H1 (cell line): ENCODE results near the gene GPR18. TPM values are rescaled to one million over a fixed set of nuclear protein-coding genes. Genes with fewer than 3 reads are reported as not detected.

Experiments used
- CTCF ChIA-PET: fragments of 300-600 bp; sonication (Branson Sonifier 250); formaldehyde crosslinking; loops from one replicate; lab custom pipeline; 2021; ENCODE audit not compliant: partially characterized antibody; lab: Charles Lee
- POLR2A ChIA-PET: fragments of 300-600 bp; sonication (Branson Sonifier 250); formaldehyde crosslinking; loops from one replicate; lab custom pipeline; 2021; ENCODE audit warnings: inconsistent platforms; ENCODE audit not compliant: partially characterized antibody; lab: Charles Lee
- DNase-seq, 2 experiments: peaks; one replicate each; pipeline versions ENCODE4 v3.0.0 to v3.0.0-alpha.2; 2010 to 2022; ENCODE audit warnings: low spot score in 2 of 2, low read depth in 1 of 2, mixed read lengths in 1 of 2
- FAIRE-seq: peaks from 2 replicates; lab custom pipeline; 2011; peaks lifted over from hg19 to GRCh38; lab: Jason Lieb, UNC
- H2AFZ ChIP-seq: 2 replicates; pipeline ENCODE4 v1.8.1; 2012; ENCODE audit warnings: low read length, inconsistent platforms
- H2AK5ac ChIP-seq: 2 replicates; pipeline ENCODE4 v1.6.1; 2013; ENCODE audit warnings: low read depth, low read length
- H2BK120ac ChIP-seq: replicated peaks from 2 replicates; pipeline ENCODE3; 2013; ENCODE audit warnings: low read depth, low read length, inconsistent platforms
- H2BK12ac ChIP-seq: 2 replicates; pipeline ENCODE4 v1.6.1; 2013; ENCODE audit warnings: low read depth, low read length
- H2BK15ac ChIP-seq: 2 replicates; pipeline ENCODE4 v1.6.1; 2013; ENCODE audit warnings: low read length
- H2BK20ac ChIP-seq: 2 replicates; pipeline ENCODE4 v1.6.1; 2013; ENCODE audit warnings: low read length
- H2BK5ac ChIP-seq: 2 replicates; pipeline ENCODE4 v1.6.1; 2013; ENCODE audit warnings: low read depth, low read length
- H3K14ac ChIP-seq: 2 replicates; pipeline ENCODE4 v1.6.1; 2013; ENCODE audit warnings: inconsistent platforms; ENCODE audit not compliant: insufficient read length
- H3K18ac ChIP-seq: 2 replicates; pipeline ENCODE4 v1.6.1; 2013; ENCODE audit warnings: low read length; ENCODE audit errors: extremely low read depth
- H3K23ac ChIP-seq: 2 replicates; pipeline ENCODE4 v1.6.1; 2013; ENCODE audit warnings: inconsistent platforms; ENCODE audit not compliant: insufficient read length
- H3K23me2 ChIP-seq: 2 replicates; pipeline ENCODE4 v1.6.1; 2013; ENCODE audit warnings: low read depth, low read length
- H3K27ac ChIP-seq: 2 replicates; pipeline ENCODE4 v1.6.1; 2011; ENCODE audit warnings: low read depth, low read length, inconsistent platforms
- H3K27me3 ChIP-seq, 4 experiments: replicated peaks in 1 of 4; 1 replicate in 1 of 4; 2 replicates in 3 of 4; pipeline versions ENCODE4 v1.6.1 to v1.8.1; 2011 to 2013; ENCODE audit warnings: low read length in 3 of 4, mild to moderate bottlenecking in 3 of 4, inconsistent platforms in 2 of 4, mixed read lengths in 2 of 4, moderate library complexity in 1 of 4; ENCODE audit not compliant: control insufficient read depth in 3 of 4, insufficient read depth in 3 of 4; ENCODE audit errors: extremely low read depth in 1 of 4
- H3K36me3 ChIP-seq, 4 experiments: 2 replicates each; pipeline versions ENCODE4 v1.6.1 to v1.8.1; 2011 to 2013; ENCODE audit warnings: mild to moderate bottlenecking in 4 of 4, low read length in 3 of 4, moderate library complexity in 2 of 4, control low read depth in 1 of 4, inconsistent platforms in 1 of 4; ENCODE audit not compliant: insufficient read depth in 4 of 4, control insufficient read depth in 2 of 4
- H3K4ac ChIP-seq: replicated peaks from 2 replicates; pipeline ENCODE3; 2013; ENCODE audit warnings: low read length, low read depth, mixed read lengths, inconsistent platforms; ENCODE audit not compliant: insufficient read length
- H3K4me1 ChIP-seq, 4 experiments: replicated peaks in 1 of 4; 1 replicate in 1 of 4; 2 replicates in 3 of 4; pipeline versions ENCODE4 v1.6.1 to v1.8.1; 2011 to 2013; ENCODE audit warnings: low read length in 3 of 4, inconsistent platforms in 2 of 4, mixed read lengths in 1 of 4; ENCODE audit not compliant: insufficient read depth in 4 of 4, control insufficient read depth in 3 of 4
- H3K4me2 ChIP-seq, 2 experiments: 2 replicates each; pipeline versions ENCODE4 v1.6.1 to v1.8.1; 2011 to 2013; ENCODE audit warnings: low read depth in 2 of 2, low read length in 2 of 2, control low read depth in 1 of 2, inconsistent platforms in 1 of 2, mild to moderate bottlenecking in 1 of 2; ENCODE audit not compliant: insufficient read depth in 1 of 2
- H3K4me3 ChIP-seq, 4 experiments: fragments of 200-600, 300-600 bp in 1 of 4; sonication (generic), shearing (Covaris generic), sonication (Bioruptor Twin) in 1 of 4; 2 replicates each; pipeline versions ENCODE4 v1.5.1 to v1.8.1; 2011 to 2016; ENCODE audit warnings: low read length in 4 of 4, low read depth in 3 of 4, control low read depth in 2 of 4, inconsistent platforms in 2 of 4, mild to moderate bottlenecking in 2 of 4, mixed read lengths in 1 of 4, moderate library complexity in 1 of 4; ENCODE audit not compliant: insufficient read depth in 2 of 4; ENCODE audit errors: extremely low read depth in 1 of 4
- H3K56ac ChIP-seq: replicated peaks from 2 replicates; pipeline ENCODE3; 2013; ENCODE audit warnings: low read depth, mild to moderate bottlenecking, mixed read lengths, low read length, inconsistent platforms; ENCODE audit not compliant: insufficient read length
- H3K79me1 ChIP-seq: 2 replicates; pipeline ENCODE4 v1.6.1; 2013; ENCODE audit warnings: low read depth, low read length, control low read depth
- H3K79me2 ChIP-seq, 2 experiments: 2 replicates each; pipeline versions ENCODE4 v1.6.1 to v1.8.1; 2012 to 2013; ENCODE audit warnings: low read length in 2 of 2, mild to moderate bottlenecking in 2 of 2, inconsistent platforms in 1 of 2; ENCODE audit not compliant: insufficient read depth in 2 of 2, control insufficient read depth in 1 of 2
- H3K9ac ChIP-seq, 4 experiments: replicated peaks in 1 of 4; 1 replicate in 1 of 4; 2 replicates in 3 of 4; pipeline versions ENCODE4 v1.6.1 to v1.8.1; 2011 to 2013; ENCODE audit warnings: low read depth in 3 of 4, low read length in 3 of 4, control low read depth in 2 of 4, mild to moderate bottlenecking in 2 of 4, moderate library complexity in 2 of 4, inconsistent platforms in 1 of 4; ENCODE audit errors: extremely low read depth in 1 of 4
- H3K9me3 ChIP-seq, 2 experiments: 2 replicates each; pipeline versions ENCODE4 v1.6.1 to v1.8.1; 2012 to 2013; ENCODE audit warnings: mild to moderate bottlenecking in 2 of 2, moderate library complexity in 2 of 2, control low read depth in 1 of 2, inconsistent platforms in 1 of 2, low read depth in 1 of 2, low read length in 1 of 2, mixed read lengths in 1 of 2; ENCODE audit not compliant: insufficient read depth in 2 of 2
- H4K20me1 ChIP-seq, 2 experiments: replicated peaks in 1 of 2; 2 replicates each; pipeline versions ENCODE3 to v1.8.1; 2011 to 2013; ENCODE audit warnings: inconsistent platforms in 2 of 2, low read length in 2 of 2, mild to moderate bottlenecking in 1 of 2; ENCODE audit not compliant: insufficient read depth in 2 of 2, control insufficient read depth in 1 of 2
- H4K5ac ChIP-seq: 2 replicates; pipeline ENCODE4 v1.6.1; 2013; ENCODE audit warnings: low read length, low read depth, mixed read lengths, inconsistent platforms; ENCODE audit not compliant: insufficient read length
- H4K8ac ChIP-seq: 2 replicates; pipeline ENCODE4 v1.8.0; 2013; ENCODE audit warnings: mild to moderate bottlenecking, moderate library complexity, low read length, inconsistent platforms; ENCODE audit not compliant: insufficient read depth; ENCODE audit errors: extremely low read depth
- H4K91ac ChIP-seq: replicated peaks from 2 replicates; pipeline ENCODE3; 2013; ENCODE audit warnings: low read length, mixed read lengths, inconsistent platforms; ENCODE audit not compliant: insufficient read length
- CTBP2 ChIP-seq: IDR thresholded peaks from 2 replicates; pipeline ENCODE4 v1.7.0; 2011; ENCODE audit warnings: borderline replicate concordance, mild to moderate bottlenecking, moderate library complexity, mixed read lengths, low read length; ENCODE audit not compliant: insufficient read depth, insufficient read length
- RBBP5 ChIP-seq: IDR thresholded peaks from 2 replicates; pipeline ENCODE4 v1.7.1; 2012; ENCODE audit warnings: low read depth, mild to moderate bottlenecking, inconsistent platforms, low read length, moderate library complexity, borderline replicate concordance
- WGBS, 2 experiments: shearing (Covaris generic) in 1 of 2; methylation state at CpG; one replicate each; pipeline versions ENCODE4 v1.1.6 to v1.1.7; 2013 to 2015; ENCODE audit warnings: low lambda C conversion rate in 2 of 2, mixed read lengths in 2 of 2, inconsistent platforms in 1 of 2, low coverage in 1 of 2, missing lambda C conversion rate in 1 of 2; ENCODE audit not compliant: insufficient replicate concordance in 2 of 2, insufficient coverage in 1 of 2, insufficient read length in 1 of 2; ENCODE audit errors: extremely low coverage in 1 of 2, missing lambda C conversion rate in 1 of 2; 5-methylcytosine and 5-hydroxymethylcytosine counted together
- polyA plus RNA-seq, 7 experiments: library from polyadenylated mRNA; depleted of rRNA in 3 of 7; stranded (reverse) in 5 of 7; unstranded in 2 of 7; fragments of >200 nt in 5 of 7; fragments of 200-250 nt in 2 of 7; gene quantifications; 1 replicate in 5 of 7; 2 replicates in 1 of 7; 4 replicates in 1 of 7; pipeline versions ENCODE4 v1.2.1 to v1.2.3, GENCODE V29; 2011 to 2013; ENCODE audit warnings: missing spikeins in 2 of 7, mixed read lengths in 2 of 7
- total RNA-seq: library from RNA; stranded (reverse); fragmentation: NEBNext Ultra II Directional; extraction: Animal tissue kit (Norgen Biotek cat#: 25700); gene quantifications from 2 replicates; pipeline ENCODE4 v1.2.1, GENCODE V29; 2021

The GPR18 gene
- total and polyA plus RNA-seq, 2 of the 8 experiments (the other 6 are each of a cell fraction or from before 2014, with no cell fraction given), result not detected

DNA sequence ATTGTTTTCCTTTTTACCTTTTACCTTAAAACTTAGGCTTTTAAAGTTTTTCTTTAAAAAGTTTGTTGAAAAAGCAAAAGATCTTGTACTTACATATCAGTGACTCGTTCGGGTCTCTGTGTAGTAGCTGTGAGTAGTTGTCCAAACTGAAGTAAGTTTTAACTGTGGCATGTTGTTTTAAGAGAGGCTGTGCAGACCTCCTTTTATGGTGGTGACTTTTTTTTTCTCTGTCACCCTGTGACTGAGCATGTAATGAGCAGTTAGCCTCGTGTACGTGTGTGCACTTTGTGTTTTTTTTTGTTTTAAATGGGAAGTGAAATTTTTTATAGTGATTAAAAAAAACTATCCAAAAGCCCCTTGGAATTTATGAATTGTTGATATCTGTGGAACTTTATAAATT, 49.1 kb upstream of the GPR18 start, which contains the start of gene GPR183:
TSS of gene GPR183 (minus strand) at position 153 of the 400 bp plus-strand sequence. CDS start 11,254 bp downstream, outside the sequence.
- H2BK5ac ChIP-seq, result no peak within 1 kb of the TSS
- no peak within 1 kb of the TSS for H2BK12ac ChIP-seq
- H2BK120ac ChIP-seq, result no peak within 1 kb of the TSS
- peaks cover 3 to 6% of the 10 kb centered on the region in 2 experiments for H4K20me1 ChIP-seq
- H2AFZ ChIP-seq, result no peak within 1 kb of the TSS
- H2AK5ac ChIP-seq, result no peak within 1 kb of the TSS
- no peak within 1 kb of the TSS for H3K27ac ChIP-seq
- H3K9me3 ChIP-seq, result no peaks in the 10 kb centered on the region
- DNase-seq (no peak), FAIRE-seq (no peak)
- no peak within 1 kb of the TSS for H3K4me3 ChIP-seq
- no peaks in the 10 kb centered on the region for H3K79me2 ChIP-seq
- H3K4me1 ChIP-seq, result no peaks in the 10 kb centered on the region
- no peak within 1 kb of the TSS for H4K5ac ChIP-seq
- 95% methylated on average over 4 of the region's 4 CpGs; no CpG with 5 or more reads in 1 of the 2 experiments for WGBS, 2 experiments
- no peaks in the 10 kb centered on the region for H3K36me3 ChIP-seq
- H3K18ac ChIP-seq, result no peak within 1 kb of the TSS
- no peaks in the 10 kb centered on the region for H3K23me2 ChIP-seq
- no peak within 1 kb of the TSS for H4K91ac ChIP-seq
- no peak within 1 kb of the TSS for H2BK15ac ChIP-seq
- no peak within 1 kb of the TSS for H3K4ac ChIP-seq
- no peak within 1 kb of the TSS for H3K56ac ChIP-seq
- 0 out of 7 replicates have a peak within 1 kb of the TSS, but pooled peaks of 1 of the 4 experiments have one; percentile 18 for H3K9ac ChIP-seq
- no peak within 1 kb of the TSS for H2BK20ac ChIP-seq
- ChIA-PET CTCF (interaction anchor here (1.2 to 1.4 kb wide), 2 partner anchors 32 to 131 kb away, joined by 3 read pairs; no protein-coding TSS in a partner anchor), POLR2A (no interaction called here)
- no peak within 1 kb of the TSS for H3K14ac ChIP-seq
- no peaks in the 10 kb centered on the region for H3K27me3 ChIP-seq
- no peak within 1 kb of the TSS for H3K4me2 ChIP-seq
- H3K79me1 ChIP-seq, result no peaks in the 10 kb centered on the region; the same call in 1 of the 2 replicates
- TF ChIP-seq CTBP2 (no peak), RBBP5 (no peak)
- H4K8ac ChIP-seq, result no peak within 1 kb of the TSS
- no peak within 1 kb of the TSS for H3K23ac ChIP-seq
